Renal cortex interstitium (tissue), 15 donors: Measurements from ENCODE around the gene NBEAL2. TPM values are rescaled to one million over a fixed set of nuclear protein-coding genes. Genes with fewer than 3 reads are reported as not detected.
A peak's percentile ranks its signal among the peaks of the same experiment; 100 is the strongest.

ENCODE experiments used
- DNase-seq, 11 donors: peaks; one replicate each; pipeline ENCODE4 v3.0.0-alpha.2; 2013; ENCODE audit warnings: low read depth in 9 of 11, low spot score in 4 of 11; ENCODE audit errors: extremely low read depth in 1 of 11
- long read RNA-seq, 16 experiments: transcript quantifications; one replicate each; lab custom pipeline, GENCODE V29; 2026
- polyA plus RNA-seq, 3 donors: library from polyadenylated mRNA; unstranded; fragments of 120-200 nt; gene quantifications; one replicate each; pipeline ENCODE4 v1.2.1, GENCODE V29; 2013; ENCODE audit not compliant: insufficient read length in 3 of 3

NBEAL2 gene, protein sequence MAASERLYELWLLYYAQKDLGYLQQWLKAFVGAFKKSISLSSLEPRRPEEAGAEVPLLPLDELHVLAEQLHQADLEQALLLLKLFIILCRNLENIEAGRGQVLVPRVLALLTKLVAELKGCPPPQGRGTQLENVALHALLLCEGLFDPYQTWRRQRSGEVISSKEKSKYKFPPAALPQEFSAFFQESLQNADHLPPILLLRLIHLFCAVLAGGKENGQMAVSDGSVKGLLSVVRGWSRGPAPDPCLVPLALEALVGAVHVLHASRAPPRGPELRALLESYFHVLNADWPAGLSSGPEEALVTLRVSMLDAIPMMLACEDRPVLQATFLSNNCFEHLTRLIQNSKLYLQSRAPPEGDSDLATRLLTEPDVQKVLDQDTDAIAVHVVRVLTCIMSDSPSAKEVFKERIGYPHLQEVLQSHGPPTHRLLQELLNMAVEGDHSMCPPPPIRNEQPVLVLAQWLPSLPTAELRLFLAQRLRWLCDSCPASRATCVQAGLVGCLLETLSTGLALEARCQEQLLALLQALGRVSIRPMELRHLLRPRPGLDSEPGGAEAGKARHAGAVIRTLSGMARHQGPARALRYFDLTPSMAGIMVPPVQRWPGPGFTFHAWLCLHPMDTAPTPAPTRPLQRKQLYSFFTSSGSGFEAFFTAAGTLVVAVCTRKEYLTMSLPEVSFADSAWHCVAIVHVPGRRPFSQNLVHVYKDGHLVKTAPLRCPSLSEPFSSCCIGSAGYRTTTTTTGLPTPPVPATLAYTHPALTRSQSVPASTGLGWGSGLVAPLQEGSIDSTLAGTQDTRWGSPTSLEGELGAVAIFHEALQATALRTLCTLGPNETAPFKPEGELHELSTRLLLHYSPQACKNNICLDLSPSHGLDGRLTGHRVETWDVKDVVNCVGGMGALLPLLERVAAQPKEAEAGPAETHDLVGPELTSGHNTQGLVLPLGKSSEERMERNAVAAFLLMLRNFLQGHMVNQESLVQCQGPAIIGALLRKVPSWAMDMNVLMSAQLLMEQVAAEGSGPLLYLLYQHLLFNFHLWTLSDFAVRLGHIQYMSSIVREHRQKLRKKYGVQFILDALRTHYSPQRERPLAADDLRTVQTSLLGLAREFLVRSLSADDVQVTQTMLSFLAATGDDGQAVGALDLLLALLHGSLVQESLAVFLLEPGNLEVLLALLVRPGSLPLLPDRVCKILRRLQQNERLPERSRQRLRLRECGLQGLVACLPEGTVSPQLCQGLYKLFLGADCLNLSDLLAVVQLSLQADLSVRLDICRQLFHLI (N-terminal part only)
- 10 to 100 TPM; 37.1 to 67.5 (median 43.2) TPM for polyA plus RNA-seq
- long read RNA-seq, donor 1 = 0 reads
- long read RNA-seq, donor 2 = 0 reads
- long read RNA-seq, donor 3 = 0 reads
- long read RNA-seq, donor 4 = 0 reads
- long read RNA-seq, donor 5 = 0 reads
- long read RNA-seq, donor 6 = 0 reads
- long read RNA-seq, donor 7 = 0 reads
- long read RNA-seq, donor 8 = 0 reads
- long read RNA-seq, donor 9 = 0 reads
- long read RNA-seq, donor 10 = 0 reads
- long read RNA-seq, donor 11 = 0 reads
- long read RNA-seq, donor 12 = 0 reads
- long read RNA-seq, donor 13, partial matches to known transcripts = 5 of 5 reads
- long read RNA-seq, donor 13, other reads (novel, unspliced or antisense) = 0 of 5 reads
- long read RNA-seq, donor 14, partial matches to known transcripts = 0 of 1 reads
- long read RNA-seq, donor 14, other reads (novel, unspliced or antisense) = 0 of 1 reads
- long read RNA-seq, donor 15 = 0 reads
- long read RNA-seq, donor 16, partial matches to known transcripts = 5 of 6 reads
- long read RNA-seq, donor 16, other reads (novel, unspliced or antisense) = 0 of 6 reads

DNA sequence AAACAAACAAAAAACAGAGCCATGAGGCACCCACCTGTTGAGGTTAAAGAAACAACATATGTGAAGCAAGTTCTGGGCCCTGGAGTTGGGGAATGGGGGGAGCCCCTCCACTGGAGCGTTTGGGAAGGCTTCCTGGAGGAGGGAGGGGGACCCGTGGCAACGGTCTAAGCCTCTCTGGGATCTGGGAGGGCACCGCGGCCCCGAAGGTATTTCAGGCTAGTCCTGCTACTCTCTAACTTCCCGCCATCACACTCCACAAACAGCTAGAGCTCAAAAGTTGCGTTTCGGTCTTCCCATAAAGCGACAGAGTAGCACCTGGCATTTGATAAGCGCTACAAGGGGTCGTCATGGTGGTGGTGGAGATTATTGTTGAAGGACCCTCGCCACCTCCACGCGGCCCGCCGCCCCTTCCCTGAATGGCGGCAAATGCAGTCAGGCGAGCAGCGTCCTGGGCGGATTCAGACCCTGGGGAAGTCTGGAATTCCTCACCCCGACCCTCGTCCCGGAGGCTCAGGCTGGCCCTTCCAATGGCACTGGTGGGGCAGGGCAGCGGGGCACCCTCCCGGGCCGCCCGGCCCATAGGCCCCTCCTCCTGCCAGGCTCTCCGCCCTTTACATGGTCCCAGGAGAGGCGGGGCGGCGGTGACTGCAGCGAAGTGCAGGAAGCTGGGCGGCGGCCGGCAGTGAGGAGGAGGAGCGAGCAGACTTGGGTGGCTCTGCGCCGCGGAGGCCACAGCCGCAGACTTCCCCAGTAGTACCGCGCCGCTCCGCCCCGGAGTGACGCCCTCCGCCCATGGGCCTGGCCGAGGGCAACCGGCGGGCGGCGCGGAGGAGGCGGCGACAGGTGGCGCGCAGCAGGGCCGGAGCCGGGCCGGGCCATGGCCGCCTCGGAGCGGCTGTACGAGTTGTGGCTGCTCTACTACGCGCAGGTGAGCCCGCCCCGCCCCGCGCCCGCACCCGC, at the start of gene NBEAL2:
Gene NBEAL2 (plus strand): TSS at position 682 of the 960 bp plus-strand sequence. CDS start 196 bp downstream, at position 878.
- DNase-seq = peak; percentile 56 to 89 (median 81)

DNA sequence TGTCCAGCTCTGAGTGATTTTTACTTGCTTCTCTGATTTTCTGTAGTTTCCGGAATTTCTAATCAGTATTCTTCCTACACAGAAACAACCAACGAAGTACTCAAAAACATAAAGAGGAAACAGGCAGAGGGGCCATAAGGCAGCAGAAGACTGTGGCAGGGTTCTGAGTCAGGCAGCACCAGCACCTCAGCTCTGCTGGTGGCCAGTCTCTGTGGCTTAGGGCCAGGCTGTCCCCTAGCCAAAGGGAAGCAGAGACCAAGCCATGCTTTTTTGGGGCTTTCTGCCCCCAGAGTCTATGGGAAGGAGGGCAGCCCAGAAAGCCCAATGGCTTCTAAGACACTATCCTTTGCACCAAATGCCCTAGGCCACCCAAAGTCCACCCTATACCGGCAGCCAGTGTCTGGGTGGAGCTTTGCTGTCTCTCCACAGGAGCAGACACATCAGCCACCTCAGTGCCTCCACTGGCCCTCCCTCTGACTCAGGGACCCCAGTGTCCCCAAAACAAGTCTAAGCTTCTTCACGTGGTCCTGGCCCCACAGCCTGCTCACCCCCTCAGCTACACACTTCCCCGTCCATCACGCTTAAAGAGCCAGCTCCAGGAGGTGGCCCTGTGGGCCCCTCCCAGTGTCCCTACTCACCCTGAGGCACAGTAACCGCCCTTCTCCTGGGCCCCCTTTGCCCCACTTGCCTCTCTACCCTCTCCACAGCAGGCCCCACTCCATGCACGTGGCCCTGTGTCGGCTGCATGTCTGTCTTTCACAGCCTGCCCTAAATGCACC, 49.1 kb upstream of the NBEAL2 start:
- DNase-seq = no peak

DNA sequence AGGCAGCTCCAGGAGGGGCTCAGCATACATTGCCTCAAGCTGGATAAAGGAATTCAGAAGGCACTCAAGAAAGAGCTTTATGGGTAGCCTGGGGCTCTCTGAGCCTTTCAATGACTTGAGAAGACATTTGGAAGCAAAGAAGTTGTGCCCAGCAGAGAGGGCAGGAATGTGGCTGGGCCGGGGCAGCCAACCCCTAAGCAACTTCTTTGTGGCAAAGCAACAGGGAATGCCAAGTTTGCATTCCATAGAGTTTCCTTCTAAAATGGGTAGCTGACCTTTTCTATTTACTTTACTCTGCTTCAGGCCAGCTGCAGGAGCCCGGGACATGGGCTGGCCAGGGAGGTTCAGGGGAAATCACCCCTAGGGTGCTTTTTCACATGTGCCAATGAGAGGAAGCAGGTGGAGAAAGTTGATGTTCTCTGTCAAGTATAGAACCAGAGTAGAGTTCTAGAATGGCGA, 48.5 kb upstream of the NBEAL2 start:
- no peak for DNase-seq

DNA sequence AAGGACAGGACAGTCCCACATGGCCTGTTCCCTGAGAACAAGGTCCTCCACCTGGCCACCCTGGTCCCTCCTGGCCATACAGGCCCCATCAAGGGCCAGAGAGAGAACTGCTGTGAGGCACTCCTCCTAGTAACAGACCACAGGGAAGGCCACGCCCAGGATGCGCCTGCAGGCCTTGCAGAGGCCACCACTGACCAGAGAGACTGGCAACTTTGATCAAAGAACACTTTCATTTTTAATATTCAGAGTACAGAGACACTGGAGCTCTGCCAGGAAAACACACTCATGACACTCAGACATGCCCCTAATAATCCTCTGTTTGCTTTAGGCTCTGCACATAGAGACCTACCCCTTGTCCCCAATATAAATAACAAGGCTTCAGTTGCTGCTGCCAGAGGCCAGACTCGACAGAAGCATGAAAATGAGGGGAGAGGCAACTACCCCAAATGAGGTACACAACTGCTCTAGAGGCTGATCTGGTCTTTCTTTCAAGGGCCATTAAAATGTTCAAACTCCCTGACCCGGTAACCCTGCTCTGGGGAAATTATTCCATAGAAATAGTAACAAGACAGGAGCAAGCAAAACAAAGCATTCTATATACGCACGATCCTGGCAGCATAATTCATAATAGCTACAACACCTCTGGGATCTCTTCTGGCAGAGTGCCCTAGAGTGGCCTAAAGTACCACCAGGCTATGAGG, 47.7 kb upstream of the NBEAL2 start:
- no peak for DNase-seq

DNA sequence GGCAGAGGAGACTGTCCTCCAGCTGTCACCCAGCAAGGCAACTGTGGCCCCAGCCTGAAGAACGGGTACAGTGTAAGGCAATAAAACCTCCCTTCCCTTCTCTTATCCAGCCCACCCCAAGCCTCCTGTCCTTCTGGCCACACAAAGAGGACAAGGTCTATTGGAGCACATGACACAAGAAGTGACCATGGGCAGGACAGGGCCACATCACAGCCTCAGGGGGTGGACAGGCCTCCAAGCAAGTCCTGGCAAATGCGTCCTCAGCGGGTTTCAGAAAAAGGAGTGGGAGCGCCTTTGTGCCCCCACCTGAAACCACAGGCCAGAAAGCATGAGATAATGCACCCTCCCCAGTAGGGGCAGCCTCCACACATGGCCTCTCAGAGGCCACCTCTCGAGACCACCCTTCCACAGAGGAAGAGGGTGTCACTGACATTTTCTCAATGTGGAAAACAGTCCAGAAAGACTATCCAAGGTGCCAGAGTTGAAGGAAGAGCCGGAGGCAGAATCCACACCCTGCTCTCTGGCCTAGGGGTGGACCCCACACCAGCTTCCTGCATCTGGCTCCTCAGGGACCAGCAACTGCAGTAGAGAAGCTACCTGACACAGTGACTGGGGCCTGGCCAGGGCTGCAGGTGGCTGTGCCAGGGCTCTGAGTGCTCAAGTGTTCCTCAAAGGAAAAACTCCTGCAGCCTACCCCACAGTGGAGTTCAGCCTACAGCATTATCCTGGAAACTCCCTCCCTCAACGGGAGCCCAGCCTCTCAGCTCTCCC, 46.8 kb upstream of the NBEAL2 start:
- no peak for DNase-seq

DNA sequence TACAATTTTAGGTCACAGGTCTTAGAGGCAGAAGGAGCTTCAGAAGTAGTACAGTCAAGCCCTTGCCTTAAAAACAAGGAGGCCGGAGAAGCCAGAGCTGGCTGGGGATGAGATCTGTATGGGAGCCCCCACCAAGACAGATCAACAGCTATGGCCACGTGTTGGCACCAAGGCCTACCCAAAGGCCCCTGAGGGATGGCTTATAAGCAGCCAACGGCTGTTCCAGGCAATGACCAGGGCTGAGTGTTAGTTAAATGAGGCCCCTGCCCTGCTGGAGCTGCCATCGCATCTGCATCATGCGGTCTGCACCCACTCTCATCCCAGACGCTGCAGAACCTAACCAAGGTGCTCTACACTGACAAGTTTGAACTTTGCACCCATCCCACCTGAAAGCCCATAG, 46.2 kb upstream of the NBEAL2 start:
- no peak for DNase-seq

DNA sequence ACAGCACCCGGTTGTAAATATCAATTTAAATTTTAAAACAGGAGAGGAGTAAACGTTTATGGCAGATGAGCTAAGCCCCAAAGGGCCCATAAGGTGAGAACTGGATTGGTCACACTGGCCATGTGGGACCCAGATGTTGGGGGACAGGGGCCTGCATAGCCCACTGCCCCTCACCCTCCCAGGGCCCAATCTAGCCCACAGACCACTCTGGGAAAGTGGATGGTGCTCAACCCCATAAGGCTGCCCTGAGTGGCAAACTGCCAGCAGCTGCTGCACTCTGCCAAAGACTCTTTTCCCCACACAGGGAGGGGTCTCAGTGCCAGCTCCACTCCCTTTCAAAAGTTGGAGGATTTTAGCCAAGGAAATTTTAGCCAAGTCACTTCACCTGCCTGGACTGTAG, 45.4 kb upstream of the NBEAL2 start:
- DNase-seq = no peak

DNA sequence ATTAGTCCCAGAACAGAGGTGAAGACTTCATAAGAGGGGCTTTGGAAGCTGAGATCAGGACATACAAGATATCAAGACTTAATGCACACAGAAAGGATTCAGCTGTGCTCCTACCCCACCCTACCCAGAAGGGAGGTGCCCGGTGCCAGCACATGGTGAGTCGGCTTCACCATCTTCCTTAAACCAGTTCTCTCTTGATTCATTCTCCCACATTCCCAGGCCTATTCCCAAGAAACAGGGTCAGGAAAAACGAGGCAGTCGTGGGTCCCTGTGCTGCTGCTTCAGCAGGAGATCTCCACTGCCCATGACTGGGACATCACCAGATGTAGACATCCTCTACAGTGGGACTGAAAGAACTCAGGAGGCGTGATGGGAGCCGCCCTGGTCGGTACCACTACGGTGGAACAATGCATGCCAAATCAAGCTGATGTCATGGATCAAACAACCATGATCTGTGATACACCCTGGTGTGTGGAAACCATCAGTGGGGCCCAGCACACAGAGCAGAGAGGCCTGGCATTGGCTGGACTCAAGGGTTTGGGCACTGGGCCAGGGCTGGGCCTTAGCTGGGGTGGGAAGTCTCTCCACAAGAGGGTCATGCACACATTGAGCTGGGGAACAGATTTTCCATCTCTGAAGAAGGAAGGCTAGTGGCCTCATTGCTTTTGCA, 44.8 kb upstream of the NBEAL2 start:
- no peak for DNase-seq

DNA sequence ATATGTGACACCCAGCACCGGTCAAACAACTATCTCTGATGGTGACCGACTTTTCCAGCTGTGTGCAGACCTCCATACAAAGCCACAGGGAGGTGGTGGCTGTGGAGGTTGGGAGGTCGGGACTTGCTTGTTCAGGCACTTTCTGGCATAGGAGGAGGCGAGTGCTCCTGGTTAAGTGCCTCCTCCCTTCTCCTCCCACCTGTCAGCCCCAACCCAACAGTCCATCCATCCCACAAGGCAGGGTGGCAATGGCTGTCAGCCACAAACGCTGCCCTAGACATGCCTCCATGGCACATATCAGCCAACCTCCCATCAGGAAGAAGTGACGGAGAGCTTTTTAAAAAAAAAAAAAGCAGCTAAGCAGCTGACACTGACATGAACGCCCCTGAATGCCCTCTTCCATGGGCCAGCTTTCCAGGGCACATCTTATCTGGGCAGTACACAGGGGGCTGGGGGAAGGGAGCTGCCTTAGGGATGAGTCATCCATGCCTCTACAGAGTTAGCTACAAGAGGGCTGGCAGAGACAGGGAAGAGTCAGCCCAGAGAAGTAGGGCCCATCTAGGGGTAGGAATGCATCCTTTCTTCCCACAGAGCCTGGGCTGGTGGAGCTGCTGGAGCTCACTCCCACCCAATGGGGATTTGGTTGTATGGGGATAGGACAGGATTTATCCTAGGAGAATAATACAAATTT, 44.2 kb upstream of the NBEAL2 start:
- no peak for DNase-seq

DNA sequence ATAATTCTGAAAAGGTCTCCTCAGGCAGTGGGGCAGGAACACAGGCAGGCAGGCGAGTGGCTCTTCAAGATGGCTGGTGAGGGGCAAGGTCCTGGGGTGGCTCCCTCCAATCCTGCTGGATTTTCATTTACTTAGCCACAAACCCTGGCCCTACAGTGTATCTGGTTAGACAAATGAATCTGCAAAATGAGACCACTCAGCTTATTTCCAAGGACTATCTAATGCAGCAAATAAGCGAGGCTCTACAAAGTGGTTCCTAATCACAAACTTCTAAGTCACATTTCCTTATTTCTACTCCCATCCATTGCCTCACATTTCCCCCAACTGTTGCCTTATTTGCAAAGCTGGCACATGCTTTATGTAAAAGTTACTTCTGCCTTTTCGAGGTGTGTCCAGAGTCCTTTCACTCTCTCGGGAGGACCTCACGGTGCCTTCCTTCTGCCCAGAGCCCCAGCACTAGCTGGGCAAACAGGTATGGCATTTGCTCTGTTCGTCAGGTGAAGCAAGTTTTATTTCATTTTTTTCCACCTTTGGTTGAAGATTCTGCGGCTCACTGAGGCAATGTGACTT, 43.4 kb upstream of the NBEAL2 start:
- no peak for DNase-seq

DNA sequence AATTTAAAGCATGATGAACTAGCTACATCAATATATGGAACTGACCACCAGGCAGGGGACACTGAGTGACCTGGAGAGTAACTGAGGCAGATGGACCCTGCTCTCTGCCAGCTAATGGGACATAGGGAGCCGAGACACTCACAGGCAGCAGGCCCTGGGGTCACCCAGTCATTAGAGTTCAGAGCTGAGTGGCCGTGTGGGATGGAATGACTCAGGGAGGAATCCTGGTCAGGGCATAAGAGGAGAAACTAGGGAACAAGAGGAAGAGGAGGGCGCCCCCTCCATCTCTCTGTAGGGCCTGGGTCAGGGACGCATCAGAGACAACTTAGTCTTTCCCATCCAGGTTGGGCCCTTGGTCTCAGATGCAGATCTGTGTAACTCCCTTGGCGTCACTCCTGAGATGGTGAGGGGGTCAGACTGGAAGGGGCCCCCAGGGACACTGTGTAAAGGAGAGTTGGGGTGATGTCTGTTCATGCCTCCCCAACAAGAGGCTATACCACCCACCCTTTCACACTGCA, 42.7 kb upstream of the NBEAL2 start:
- no peak for DNase-seq

DNA sequence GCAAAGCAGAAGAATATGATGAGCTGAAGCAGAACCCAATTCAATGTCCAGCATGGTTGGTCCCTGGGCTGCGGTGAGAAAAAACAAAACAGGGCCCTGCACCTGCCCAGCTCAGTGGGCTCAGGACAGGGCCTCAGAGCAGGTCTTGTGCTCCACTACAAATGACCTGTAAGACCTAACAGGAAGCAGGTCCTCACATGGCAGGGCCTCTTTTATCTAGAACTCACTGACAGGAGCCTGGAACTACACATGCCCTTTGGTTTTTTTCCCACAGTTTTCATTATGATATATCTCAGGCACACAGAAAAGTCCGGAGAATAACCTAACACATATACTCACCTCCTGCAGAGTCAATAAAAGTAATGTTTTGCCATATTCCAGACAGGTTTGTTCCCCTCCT, 41.3 kb upstream of the NBEAL2 start:
- DNase-seq = no peak
